NCI-H2107 treated with DMSO at 0.1 percent for 48 hours (cell line): ENCODE measurements around the gene IL1RAPL2.
A peak's percentile ranks its signal among the peaks of the same experiment; 100 is the strongest.
"Not testable (repeated sequence)": the region's sequence is repeated elsewhere in the genome, so short reads cannot be mapped to it uniquely, and the experiment has no call there.

Experiments used
- DNase-seq: peaks from one replicate; lab custom pipeline; 2025; ENCODE audit not compliant: unreplicated experiment; lab: John Stamatoyannopoulos, UW

IL1RAPL2 gene

GRCh38 chrX:104852241-104852640, 286.2 kb downstream of the IL1RAPL2 start:
- DNase-seq: no peak

- DNase-seq: no peak
These were observed 288.2 kb downstream of the IL1RAPL2 start for GRCh38 chrX:104854188-104854587.

GRCh38 chrX:104854790-104855340, 288.9 kb downstream of the IL1RAPL2 start:
- DNase-seq: no peak

GRCh38 chrX:104863466-104863865, 297.5 kb downstream of the IL1RAPL2 start:
- no peak for DNase-seq

GRCh38 chrX:104864296-104864695, 298.3 kb downstream of the IL1RAPL2 start:
- no peak for DNase-seq

GRCh38 chrX:104877504-104877903, 311.5 kb downstream of the IL1RAPL2 start:
- no peak for DNase-seq

- DNase-seq: no peak
These were observed 336.1 kb downstream of the IL1RAPL2 start for GRCh38 chrX:104902070-104902469.

GRCh38 chrX:104909694-104910093, 343.7 kb downstream of the IL1RAPL2 start:
- DNase-seq: not testable (repeated sequence)

- DNase-seq: no peak
These were observed 347.3 kb downstream of the IL1RAPL2 start for GRCh38 chrX:104913348-104913747.

GRCh38 chrX:104914686-104915085, 348.7 kb downstream of the IL1RAPL2 start:
- not testable (repeated sequence) for DNase-seq

- no peak for DNase-seq
These were observed 352.1 kb downstream of the IL1RAPL2 start for GRCh38 chrX:104918122-104918521.

- no peak for DNase-seq
These were observed 355.7 kb downstream of the IL1RAPL2 start for GRCh38 chrX:104921584-104922205.

- DNase-seq: peak; percentile 59
These were observed 356.2 kb downstream of the IL1RAPL2 start for GRCh38 chrX:104922206-104922621.

- DNase-seq: no peak
These were observed 363.3 kb downstream of the IL1RAPL2 start for GRCh38 chrX:104929324-104929723.

- no peak for DNase-seq
These were observed 369.6 kb downstream of the IL1RAPL2 start for GRCh38 chrX:104935581-104935980.

GRCh38 chrX:104953251-104953650, 387.3 kb downstream of the IL1RAPL2 start:
- no peak for DNase-seq

GRCh38 chrX:104961926-104962325, 395.9 kb downstream of the IL1RAPL2 start:
- DNase-seq: no peak

- no peak for DNase-seq
These were observed 402.2 kb downstream of the IL1RAPL2 start for GRCh38 chrX:104968241-104968640.

- no peak for DNase-seq
These were observed 406.7 kb downstream of the IL1RAPL2 start for GRCh38 chrX:104972737-104973136.

- no peak for DNase-seq
These were observed 421.1 kb downstream of the IL1RAPL2 start for GRCh38 chrX:104987063-104987462.

- DNase-seq: no peak
These were observed 422.0 kb downstream of the IL1RAPL2 start for GRCh38 chrX:104988038-104988437.

- no peak for DNase-seq
These were observed 429.5 kb downstream of the IL1RAPL2 start for GRCh38 chrX:104995546-104995945.

GRCh38 chrX:105006103-105006502, 440.1 kb downstream of the IL1RAPL2 start:
- DNase-seq: no peak
